NCI-H510A (cell line): ENCODE data around the gene CDCP2.
A peak's percentile ranks its signal among the peaks of the same experiment; 100 is the strongest.
"Not testable (repeated sequence)": the region's sequence is repeated elsewhere in the genome, so short reads cannot be mapped to it uniquely, and the experiment has no call there.

ENCODE experiments used
- DNase-seq: peaks from one replicate; lab custom pipeline; 2025; lab: John Stamatoyannopoulos, UW

Gene CDCP2

GRCh38 chr1:54168206-54168965 lies 15.6 kb upstream of the CDCP2 start:
- DNase-seq: no peak

DNA sequence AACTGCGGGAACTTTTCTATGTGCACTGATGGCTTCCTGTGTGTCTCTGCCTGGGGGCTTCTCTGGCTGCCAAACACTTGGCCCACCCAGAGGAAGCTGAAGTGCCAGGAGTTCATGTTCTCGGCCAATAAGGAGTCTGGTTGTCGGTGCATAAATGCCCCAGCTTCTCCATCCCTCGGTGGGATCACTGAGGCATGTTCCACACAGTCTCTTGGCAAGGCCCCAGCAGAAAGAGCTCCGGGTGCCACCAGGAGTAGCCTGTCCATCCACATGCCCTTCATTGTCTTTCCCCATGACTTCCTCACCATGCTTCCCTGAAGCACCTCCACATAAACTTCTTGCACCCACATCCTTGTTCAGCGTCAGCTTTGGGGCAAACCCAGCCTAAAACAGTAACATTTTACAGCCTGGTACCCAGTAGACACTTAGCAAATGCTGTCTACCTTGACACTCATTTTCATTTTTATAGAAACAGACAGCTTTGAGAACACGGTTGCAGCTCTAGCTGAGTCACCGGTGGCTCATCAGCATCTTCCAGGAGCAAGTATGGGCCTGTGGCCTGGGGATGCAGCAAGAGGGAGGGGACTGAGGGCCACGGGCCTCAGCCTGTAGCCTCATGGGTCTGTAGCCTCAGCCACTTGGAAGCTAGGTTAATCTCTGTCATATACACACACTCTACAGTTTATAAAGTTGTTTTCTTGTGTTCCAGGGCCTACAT lies 14.8 kb upstream of the CDCP2 start:
- DNase-seq: no peak

DNA sequence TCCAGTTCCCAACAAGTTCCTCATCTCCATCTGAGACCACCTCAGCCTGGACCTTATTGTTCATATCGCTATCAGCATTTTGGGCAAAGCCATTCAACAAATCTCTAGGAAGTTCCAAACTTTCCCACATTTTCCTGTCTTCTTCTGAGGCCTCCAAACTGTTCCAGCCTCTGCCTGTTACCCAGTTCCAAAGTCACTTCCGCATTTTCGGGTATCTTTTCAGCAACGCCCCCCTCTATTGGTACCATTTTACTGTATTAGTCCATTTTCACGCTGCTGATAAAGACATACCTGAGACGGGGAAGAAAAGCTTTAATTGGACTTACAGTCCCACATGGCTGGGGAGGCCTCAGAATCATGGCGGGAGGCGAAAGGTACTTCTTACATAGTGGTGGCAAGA lies 13.6 kb upstream of the CDCP2 start:
- not testable (repeated sequence) for DNase-seq

DNA sequence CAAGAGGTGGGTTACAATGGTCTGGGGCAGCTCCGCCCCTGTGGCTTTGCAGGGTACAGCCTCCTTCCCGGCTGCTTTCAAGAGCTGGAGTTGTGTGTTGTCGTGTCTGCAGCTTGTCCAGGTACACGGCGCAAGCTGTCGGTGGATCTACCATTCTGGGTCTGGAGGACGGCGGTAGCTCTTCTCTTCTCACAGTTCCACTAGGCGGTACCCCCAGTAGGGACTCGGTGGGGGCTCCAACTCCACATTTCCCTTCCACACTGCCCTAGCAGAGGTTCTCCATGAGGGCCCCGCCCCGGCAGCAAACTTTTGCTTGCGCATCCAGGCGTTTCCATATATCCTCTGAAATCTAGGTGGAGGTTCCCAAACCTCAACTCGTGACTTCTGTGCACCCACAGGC lies 12.3 kb upstream of the CDCP2 start:
- DNase-seq: no peak

- DNase-seq: no peak
These were observed 10.8 kb upstream of the CDCP2 start for GRCh38 chr1:54163573-54163972.

- no peak for DNase-seq
These were observed 10.3 kb upstream of the CDCP2 start for GRCh38 chr1:54163051-54163450.

DNA sequence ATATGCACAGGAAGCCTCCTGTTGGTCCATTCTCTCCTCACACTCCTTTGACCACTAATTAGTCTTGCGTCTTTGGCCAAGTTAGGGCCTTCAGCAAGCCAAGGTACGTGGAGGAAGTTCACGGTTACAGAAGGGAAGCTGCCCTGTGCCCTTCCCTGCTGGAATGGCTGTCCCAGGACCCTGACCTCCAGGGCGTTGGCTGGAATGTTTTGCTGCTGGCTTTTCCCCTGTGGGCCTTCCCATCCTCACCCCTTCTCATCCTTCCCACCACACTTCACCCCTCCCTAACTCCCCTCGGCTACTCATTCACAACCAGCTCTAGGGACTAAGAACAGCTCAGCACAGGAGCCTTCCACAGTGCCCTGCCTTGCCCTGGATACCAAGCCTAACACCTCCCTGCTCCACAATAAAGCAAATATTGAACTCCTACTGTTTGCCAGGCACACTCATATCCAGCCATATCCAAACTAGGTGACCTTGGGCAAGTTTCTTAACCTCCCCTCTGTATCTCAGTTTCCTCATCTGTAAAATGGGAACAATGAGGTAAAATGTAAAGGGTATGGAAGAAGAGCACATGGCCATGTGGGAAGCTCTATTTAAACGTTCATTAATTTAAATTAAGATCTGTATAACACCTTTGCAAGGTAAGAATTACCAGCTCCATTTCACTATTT lies 8.8 kb upstream of the CDCP2 start:
- no peak for DNase-seq

GRCh38 chr1:54160351-54160750 lies 7.6 kb upstream of the CDCP2 start:
- no peak for DNase-seq

DNA sequence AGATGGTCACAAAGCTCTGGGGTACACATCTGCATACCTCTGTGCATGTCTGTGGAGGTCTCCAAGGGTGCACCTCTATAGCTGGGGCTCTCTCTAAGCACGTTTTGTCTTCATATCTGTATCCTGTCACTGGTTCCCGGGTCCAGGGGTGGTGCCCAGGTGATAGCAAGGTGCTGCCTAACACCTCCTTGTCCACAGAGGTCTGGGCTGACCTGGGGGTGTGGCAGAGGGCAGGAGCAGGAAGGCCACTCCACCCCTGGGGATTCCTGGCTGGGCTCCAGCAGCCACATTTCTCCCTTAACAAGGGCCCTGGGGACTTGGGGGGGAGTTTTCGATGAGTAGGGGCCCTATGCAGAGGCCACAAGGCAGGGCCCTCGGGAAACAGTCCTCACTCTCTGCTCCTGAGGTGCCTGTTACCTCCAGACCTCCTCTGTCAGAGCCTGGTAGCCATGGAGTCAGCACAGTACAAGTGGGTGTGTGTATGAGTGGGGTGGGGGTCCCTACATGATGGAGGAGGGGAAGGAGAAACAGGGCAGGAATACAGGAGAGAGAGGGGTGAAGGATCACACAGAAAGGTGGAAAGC lies 7.0 kb upstream of the CDCP2 start:
- DNase-seq: no peak

GRCh38 chr1:54158071-54158470 lies 5.3 kb upstream of the CDCP2 start:
- no peak for DNase-seq

DNA sequence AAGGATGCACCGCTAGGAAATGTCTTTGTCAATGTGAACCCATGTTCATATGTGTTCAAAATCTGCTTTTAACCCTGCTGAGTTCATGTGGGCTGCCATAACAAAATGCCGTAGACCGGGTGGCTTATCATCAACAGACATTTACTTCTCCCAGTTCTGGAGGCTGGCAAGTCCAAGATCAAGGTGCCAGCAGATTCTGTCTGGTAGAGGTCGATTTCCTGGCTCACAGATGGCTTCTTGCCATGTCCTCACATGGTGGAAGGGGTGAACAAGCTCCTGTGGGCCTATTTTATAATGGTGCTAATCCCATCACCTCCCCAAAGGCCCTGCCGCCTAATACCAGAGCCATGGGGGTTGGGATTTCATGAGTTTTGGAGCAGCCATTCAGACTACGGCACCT lies 4.6 kb upstream of the CDCP2 start:
- no peak for DNase-seq

GRCh38 chr1:54156986-54157385 lies 4.2 kb upstream of the CDCP2 start:
- DNase-seq: no peak

DNA sequence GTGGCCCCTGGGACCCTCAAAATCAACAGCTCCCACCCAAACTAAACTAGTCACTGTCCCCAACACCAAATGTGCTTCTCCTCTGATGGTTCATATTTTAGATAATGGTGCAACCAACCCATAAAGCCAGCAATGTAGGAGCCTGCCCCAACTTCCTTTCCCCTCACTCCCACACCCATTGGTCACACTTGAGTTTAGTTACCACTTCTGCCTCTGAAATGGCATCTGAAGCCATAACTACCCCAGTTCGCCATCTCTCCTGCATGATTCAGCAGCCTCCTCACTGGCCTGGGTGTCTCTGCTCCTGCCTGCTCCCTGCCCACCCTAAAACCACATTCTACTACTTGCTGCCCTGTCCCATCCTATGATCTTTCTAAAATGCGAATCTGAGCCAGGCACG lies 3.4 kb upstream of the CDCP2 start:
- no peak for DNase-seq

- peak; percentile 25 for DNase-seq
These were observed 987 bp upstream of the CDCP2 start for GRCh38 chr1:54153535-54154439.

DNA sequence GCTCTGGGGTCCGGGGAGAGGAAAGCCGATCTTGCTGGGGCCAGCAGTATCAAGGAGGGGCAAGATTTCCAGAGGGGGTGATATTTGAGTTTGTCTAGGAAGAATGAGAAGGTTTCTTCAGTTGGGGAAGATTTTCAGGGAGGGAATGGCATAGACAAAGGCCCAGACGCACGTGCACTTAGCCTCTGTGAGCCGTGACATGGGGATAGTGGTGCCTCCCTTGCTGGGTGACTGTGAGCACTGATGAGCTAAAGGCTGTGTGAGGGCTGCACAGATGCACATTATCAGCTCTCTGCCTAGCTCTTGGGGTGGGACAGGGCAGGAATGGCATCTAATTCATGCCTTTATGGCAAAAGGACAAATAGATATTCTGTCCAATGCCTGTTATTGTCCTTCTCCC lies 1.8 kb downstream of the CDCP2 start:
- no peak for DNase-seq

DNA sequence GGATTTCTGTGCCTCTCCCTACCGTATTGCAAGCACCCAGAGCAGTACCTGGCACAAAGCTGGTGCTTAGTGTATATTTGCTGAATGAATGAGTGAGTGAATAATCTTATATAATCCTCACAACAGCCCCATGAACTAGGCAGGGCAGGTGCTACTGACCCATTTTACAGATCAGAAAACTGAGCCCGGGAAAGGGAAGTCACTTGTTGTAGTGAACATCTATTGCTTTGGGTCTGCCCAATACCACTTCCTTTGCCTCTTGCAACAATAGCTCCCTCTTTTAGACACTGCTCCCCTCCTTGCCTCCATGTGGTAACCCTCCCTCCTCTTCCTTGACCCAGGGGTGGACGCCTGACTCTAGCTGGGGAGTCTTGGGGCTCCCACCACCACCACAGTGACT lies 3.1 kb downstream of the CDCP2 start:
- DNase-seq: no peak

GRCh38 chr1:54144366-54144765 lies 8.4 kb downstream of the CDCP2 start:
- DNase-seq: no peak

DNA sequence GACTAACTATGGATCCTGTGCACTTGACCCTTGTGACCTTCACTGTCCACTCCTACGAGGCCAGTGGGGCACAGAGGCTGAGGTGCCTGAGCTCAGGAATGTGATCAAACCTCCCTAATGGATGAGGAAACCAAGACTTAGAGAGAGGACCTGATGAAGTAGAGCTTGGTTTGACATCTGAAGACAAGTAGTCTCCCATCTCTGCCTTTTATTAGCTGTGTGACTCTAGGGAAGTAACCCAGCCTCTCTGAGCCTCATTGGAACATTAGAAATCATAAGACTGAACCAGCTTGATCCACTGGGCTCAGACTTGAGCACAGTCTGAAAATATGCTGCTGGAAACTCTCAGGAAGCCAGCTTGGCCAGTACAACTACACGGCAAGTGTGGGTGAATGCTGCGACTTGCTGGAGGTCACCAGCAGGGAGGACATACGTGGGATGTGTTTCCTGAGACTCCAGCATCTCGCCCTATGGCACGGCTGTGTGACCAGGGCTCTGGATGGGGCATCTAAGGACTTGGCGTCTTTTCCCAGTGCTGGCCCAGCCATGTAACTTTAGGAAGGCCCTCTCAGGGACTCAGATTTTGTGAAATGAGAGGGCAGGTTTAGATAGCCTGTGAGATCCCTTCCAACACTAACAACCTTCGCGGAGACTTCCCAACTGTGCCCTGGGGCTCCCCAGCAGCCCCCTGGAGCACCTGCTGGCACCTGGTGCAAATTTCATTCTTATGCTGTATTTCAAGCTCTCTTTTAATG lies 10.5 kb downstream of the CDCP2 start:
- no peak for DNase-seq

DNA sequence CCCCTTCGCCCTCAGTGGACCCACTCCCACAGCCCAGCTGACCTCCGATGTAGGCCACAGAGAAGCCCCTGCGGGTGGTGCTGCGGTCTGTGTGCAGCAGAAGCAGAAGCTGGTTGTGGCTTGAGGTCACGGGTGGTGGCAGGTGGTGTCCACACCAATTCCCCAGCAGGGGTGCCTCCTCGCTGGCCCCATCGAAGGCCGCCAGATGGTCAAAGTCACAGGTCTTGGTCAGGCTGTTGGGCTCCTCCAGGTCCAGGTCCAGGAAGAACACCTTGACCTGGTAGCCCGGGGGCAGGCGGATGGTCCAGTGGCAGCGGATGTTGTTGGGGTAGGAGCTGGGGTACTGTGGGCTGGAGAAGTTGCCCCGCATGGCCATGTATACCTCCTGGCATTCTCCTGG lies 13.1 kb downstream of the CDCP2 start:
- no peak for DNase-seq

GRCh38 chr1:54138994-54139393 lies 13.8 kb downstream of the CDCP2 start:
- no peak for DNase-seq

- DNase-seq: no peak
These were observed 15.2 kb downstream of the CDCP2 start for GRCh38 chr1:54137534-54138061.
